SHP77 (cell line): ENCODE data around the gene GJA9.
A peak's percentile ranks its signal among the peaks of the same experiment; 100 is the strongest.
"Not testable (repeated sequence)": the region's sequence is repeated elsewhere in the genome, so short reads cannot be mapped to it uniquely, and the experiment has no call there.

Source experiments
- DNase-seq, 2 experiments: peaks; one replicate each; lab custom pipeline; 2025; lab: John Stamatoyannopoulos, UW

Gene GJA9

GRCh38 chr1:38873027-38873969 is 8.1 kb downstream of the GJA9 start, which contains the start of gene MYCBP:
Gene MYCBP (minus strand): TSS chr1:38873348. CDS start chr1:38873305, 43 bp downstream.
- peak; percentile 89 to 92 for DNase-seq

GRCh38 chr1:38872401-38873026 is 8.9 kb downstream of the GJA9 start:
- DNase-seq = no peak

GRCh38 chr1:38870996-38871395 is 10.4 kb downstream of the GJA9 start:
- DNase-seq = no peak

- no peak for DNase-seq
Observed at GRCh38 chr1:38867208-38867607, 14.2 kb downstream of the GJA9 start.

GRCh38 chr1:38865112-38865715 is 16.2 kb downstream of the GJA9 start:
- DNase-seq = no peak

- no peak for DNase-seq
Observed at GRCh38 chr1:38860454-38860795, 21.0 kb downstream of the GJA9 start.

- peak; percentile 94 to 97 for DNase-seq
Observed at GRCh38 chr1:38859561-38860453, 21.6 kb downstream of the GJA9 start, which contains the start of gene RRAGC. Gene RRAGC (minus strand): TSS chr1:38859772. CDS start chr1:38859646, 126 bp downstream.

- DNase-seq = peak in 1 of 2 experiments; percentile 12
Observed at GRCh38 chr1:38858833-38859560, 22.4 kb downstream of the GJA9 start.

GRCh38 chr1:38852780-38853179 is 28.6 kb downstream of the GJA9 start:
- DNase-seq = no peak

GRCh38 chr1:38848071-38848470 is 33.3 kb downstream of the GJA9 start:
- DNase-seq = no peak

- no peak for DNase-seq
Observed at GRCh38 chr1:38846210-38846609, 35.2 kb downstream of the GJA9 start.

- not testable (repeated sequence) for DNase-seq
Observed at GRCh38 chr1:38845088-38845487, 36.3 kb downstream of the GJA9 start.

GRCh38 chr1:38840281-38840680 is 41.1 kb downstream of the GJA9 start:
- DNase-seq = no peak

- no peak for DNase-seq
Observed at GRCh38 chr1:38839363-38839762, 42.0 kb downstream of the GJA9 start.

GRCh38 chr1:38836316-38836715 is 45.1 kb downstream of the GJA9 start:
- not testable (repeated sequence) for DNase-seq

- peak; percentile 62 to 82 for DNase-seq
Observed at GRCh38 chr1:38834937-38835827, 46.2 kb downstream of the GJA9 start.

GRCh38 chr1:38834221-38834782 is 47.1 kb downstream of the GJA9 start:
- DNase-seq = no peak

- no peak for DNase-seq
Observed at GRCh38 chr1:38833146-38833545, 48.2 kb downstream of the GJA9 start.

- DNase-seq = no peak
Observed at GRCh38 chr1:38832370-38832734, 49.0 kb downstream of the GJA9 start.
